Astrocyte (in vitro differentiated cells and primary cell): ENCODE measurements around the gene NUAK2.

Experiments used
- CTCF ChIP-seq: IDR thresholded peaks from 2 replicates; pipeline ENCODE4 v1.5.1; 2011; ENCODE audit warnings: low read depth, mild to moderate bottlenecking, inconsistent platforms, low read length, moderate library complexity; ENCODE audit not compliant: insufficient read depth
- EZH2 ChIP-seq: IDR thresholded peaks from 2 replicates; pipeline ENCODE4 v1.6.1; 2012; ENCODE audit warnings: mild to moderate bottlenecking, low read length, inconsistent platforms; ENCODE audit not compliant: insufficient read depth

- no peak for TF ChIP-seq CTCF
- no peak for TF ChIP-seq EZH2
Observed at GRCh38 chr1:205260948-205261732, 60.4 kb downstream of the NUAK2 start.
